Liver (tissue), 9 donors: Measurements from ENCODE around the gene ACOT7. TPM values are rescaled to one million over a fixed set of nuclear protein-coding genes. Genes with fewer than 3 reads are reported as not detected.

Experiments used
- DNase-seq: peaks from one replicate; pipeline ENCODE4 v3.0.0-alpha.2; 2017; ENCODE audit warnings: low spot score
- H3K27ac ChIP-seq, 2 donors: one replicate each; pipeline ENCODE4 v1.7.0; 2013; ENCODE audit warnings: inconsistent platforms in 2 of 2, low read length in 2 of 2, control low read depth in 1 of 2, low read depth in 1 of 2, mild to moderate bottlenecking in 1 of 2
- H3K27me3 ChIP-seq, 4 donors: one replicate each; pipeline versions ENCODE4 v1.6.1 to v1.7.0; 2013; ENCODE audit warnings: low read length in 3 of 4, inconsistent platforms in 1 of 4, mild to moderate bottlenecking in 1 of 4, moderate library complexity in 1 of 4; ENCODE audit not compliant: control insufficient read depth in 4 of 4, insufficient read depth in 4 of 4
- H3K36me3 ChIP-seq, 4 donors: one replicate each; pipeline versions ENCODE4 v1.6.1 to v1.7.0; 2013; ENCODE audit warnings: low read length in 3 of 4, mild to moderate bottlenecking in 3 of 4, low read depth in 1 of 4, moderate library complexity in 1 of 4; ENCODE audit not compliant: control insufficient read depth in 4 of 4, insufficient read depth in 3 of 4
- H3K4me1 ChIP-seq, 4 donors: one replicate each; pipeline versions ENCODE4 v1.6.1 to v1.7.0; 2013; ENCODE audit warnings: low read length in 3 of 4, mild to moderate bottlenecking in 3 of 4, moderate library complexity in 1 of 4; ENCODE audit not compliant: control insufficient read depth in 4 of 4, insufficient read depth in 4 of 4
- H3K4me3 ChIP-seq, 3 donors: one replicate each; pipeline versions ENCODE4 v1.6.1 to v1.7.0; 2013; ENCODE audit warnings: low read length in 3 of 3, control low read depth in 1 of 3, low read depth in 1 of 3, mild to moderate bottlenecking in 1 of 3
- H3K9ac ChIP-seq, 2 donors: one replicate each; pipeline ENCODE4 v1.7.0; 2013; ENCODE audit warnings: low read length in 2 of 2, mild to moderate bottlenecking in 2 of 2, moderate library complexity in 2 of 2, control low read depth in 1 of 2, low read depth in 1 of 2
- H3K9me3 ChIP-seq, 4 donors: one replicate each; pipeline versions ENCODE4 v1.6.1 to v1.7.0; 2013; ENCODE audit warnings: low read length in 3 of 4; ENCODE audit not compliant: control insufficient read depth in 4 of 4
- EGR1 ChIP-seq, 2 donors: IDR thresholded peaks; 2 replicates each; pipeline ENCODE4 v1.6.1; 2016 to 2018; ENCODE audit warnings: antibody characterized with exemption in 2 of 2, low read depth in 2 of 2
- FOXA1 ChIP-seq: IDR thresholded peaks from 2 replicates; pipeline ENCODE4 v1.6.1; 2016; ENCODE audit warnings: antibody characterized with exemption
- FOXA2 ChIP-seq: IDR thresholded peaks from 2 replicates; pipeline ENCODE4 v1.6.1; 2016; ENCODE audit warnings: antibody characterized with exemption
- GABPA ChIP-seq, 2 donors: IDR thresholded peaks in 1 of 2; conservative IDR thresholded peaks in 1 of 2; 2 replicates each; pipeline ENCODE4 v1.6.1; 2016; ENCODE audit warnings: antibody characterized with exemption in 2 of 2, mild to moderate bottlenecking in 1 of 2, moderate library complexity in 1 of 2
- HNF4A ChIP-seq, 2 donors: conservative IDR thresholded peaks; 2 replicates each; pipeline ENCODE4 v1.6.1; 2016; ENCODE audit warnings: antibody characterized with exemption in 2 of 2, mild to moderate bottlenecking in 2 of 2
- HNF4G ChIP-seq: IDR thresholded peaks from 2 replicates; pipeline ENCODE4 v1.6.1; 2016; ENCODE audit warnings: antibody characterized with exemption
- JUND ChIP-seq, 2 donors: IDR thresholded peaks; 2 replicates each; pipeline ENCODE4 v1.6.1; 2016; ENCODE audit warnings: antibody characterized with exemption in 2 of 2
- MAX ChIP-seq: IDR thresholded peaks from 2 replicates; pipeline ENCODE4 v1.6.1; 2016; ENCODE audit warnings: antibody characterized with exemption
- NR2F2 ChIP-seq: IDR thresholded peaks from 2 replicates; pipeline ENCODE4 v1.6.1; 2016; ENCODE audit warnings: antibody characterized with exemption
- RAD21 ChIP-seq, 2 donors: IDR thresholded peaks; 2 replicates each; pipeline ENCODE4 v1.6.1; 2016; ENCODE audit warnings: antibody characterized with exemption in 2 of 2, mild to moderate bottlenecking in 2 of 2
- RXRA ChIP-seq, 2 donors: IDR thresholded peaks; 2 replicates each; pipeline ENCODE4 v1.6.1; 2017 to 2018; ENCODE audit warnings: antibody characterized with exemption in 2 of 2, mild to moderate bottlenecking in 1 of 2
- SP1 ChIP-seq: IDR thresholded peaks from 2 replicates; pipeline ENCODE4 v1.6.1; 2018; ENCODE audit warnings: antibody characterized with exemption, mild to moderate bottlenecking
- TAF1 ChIP-seq: conservative IDR thresholded peaks from 2 replicates; pipeline ENCODE4 v1.6.1; 2016; ENCODE audit warnings: antibody characterized with exemption, mild to moderate bottlenecking
- YY1 ChIP-seq: IDR thresholded peaks from 2 replicates; pipeline ENCODE4 v1.6.1; 2016; ENCODE audit warnings: antibody characterized with exemption, mild to moderate bottlenecking
- ZBTB33 ChIP-seq: IDR thresholded peaks from 2 replicates; pipeline ENCODE4 v1.6.1; 2016; ENCODE audit warnings: antibody characterized with exemption
- WGBS: extraction: QIAGEN DNeasy Blood & Tissue Kit; methylation state at CpG from one replicate; pipeline ENCODE4 v1.1.7; 2013; 5-methylcytosine and 5-hydroxymethylcytosine counted together
- polyA plus RNA-seq, 2 donors: library from polyadenylated mRNA; stranded (reverse) in 1 of 2; unstranded in 1 of 2; fragments of 200-250 nt in 1 of 2; fragments of >200 nt in 1 of 2; fragmentation: Nextera tagmentation in 1 of 2; extraction: Ambion mirVana in 1 of 2; gene quantifications; one replicate each; pipeline versions ENCODE4 v1.2.1 to v1.2.3, GENCODE V29; 2013 to 2015
- total RNA-seq, 2 donors: library from RNA; depleted of rRNA; stranded (reverse); fragments of >200 nt; gene quantifications; one replicate each; pipeline ENCODE4 v1.2.3, GENCODE V29; 2014
- TF ChIP-seq, protein P1 (sequence below): IDR thresholded peaks from 2 replicates; pipeline ENCODE4 v1.6.1; 2016; ENCODE audit warnings: antibody characterized with exemption, mild to moderate bottlenecking
- TF ChIP-seq, protein P2 (sequence below): fragments of 150-350 bp; IDR thresholded peaks from 2 replicates; pipeline ENCODE4 v1.5.1; 2017; ENCODE audit warnings: improper control_type of control experiment, low read depth, low read length; ENCODE audit not compliant: missing input control
- TF ChIP-seq, protein P3 (sequence below): IDR thresholded peaks from 2 replicates; pipeline ENCODE4 v1.6.1; 2016; ENCODE audit warnings: antibody characterized with exemption
- donor health status: healthy.
- donor health status: healthy.
- donor health status: healthy.
- donor health status: healthy.
- donor health status: healthy.

Gene ACOT7
- total and polyA plus RNA-seq, 4 donors = 8.7 to 14.4 (median 10.4) TPM

DNA sequence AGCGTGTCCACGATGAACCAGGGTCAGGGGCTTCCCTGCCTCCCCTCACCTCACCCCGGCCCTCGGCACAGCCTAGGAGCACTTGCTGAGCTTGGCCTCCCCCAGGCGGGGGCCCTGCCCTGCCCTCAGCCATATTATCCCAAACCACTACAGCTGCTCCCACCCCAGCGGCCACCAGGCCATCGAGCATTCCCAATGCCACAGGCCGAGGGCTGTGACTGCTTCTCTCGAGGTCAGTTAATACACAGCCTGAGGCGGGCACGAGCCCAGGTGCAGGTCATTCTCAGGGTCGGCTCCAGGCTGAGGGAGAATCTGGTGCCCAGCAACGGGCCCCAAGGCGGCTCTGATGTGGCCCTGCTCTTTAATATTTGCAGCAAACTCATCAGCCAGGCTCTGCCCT lies 124.3 kb downstream of the ACOT7 start:
- Histone ChIP-seq H3K27me3 (no peaks in the 10 kb centered on the region), H3K27ac (no peak overlapping the region), H3K4me3 (no peak overlapping the region), H3K9ac (no peak overlapping the region), H3K9me3 (no peaks in the 10 kb centered on the region), H3K36me3 (no peaks in the 10 kb centered on the region), H3K4me1 (no peaks in the 10 kb centered on the region)
- DNase-seq = no peak
- TF ChIP-seq, protein P1, sequence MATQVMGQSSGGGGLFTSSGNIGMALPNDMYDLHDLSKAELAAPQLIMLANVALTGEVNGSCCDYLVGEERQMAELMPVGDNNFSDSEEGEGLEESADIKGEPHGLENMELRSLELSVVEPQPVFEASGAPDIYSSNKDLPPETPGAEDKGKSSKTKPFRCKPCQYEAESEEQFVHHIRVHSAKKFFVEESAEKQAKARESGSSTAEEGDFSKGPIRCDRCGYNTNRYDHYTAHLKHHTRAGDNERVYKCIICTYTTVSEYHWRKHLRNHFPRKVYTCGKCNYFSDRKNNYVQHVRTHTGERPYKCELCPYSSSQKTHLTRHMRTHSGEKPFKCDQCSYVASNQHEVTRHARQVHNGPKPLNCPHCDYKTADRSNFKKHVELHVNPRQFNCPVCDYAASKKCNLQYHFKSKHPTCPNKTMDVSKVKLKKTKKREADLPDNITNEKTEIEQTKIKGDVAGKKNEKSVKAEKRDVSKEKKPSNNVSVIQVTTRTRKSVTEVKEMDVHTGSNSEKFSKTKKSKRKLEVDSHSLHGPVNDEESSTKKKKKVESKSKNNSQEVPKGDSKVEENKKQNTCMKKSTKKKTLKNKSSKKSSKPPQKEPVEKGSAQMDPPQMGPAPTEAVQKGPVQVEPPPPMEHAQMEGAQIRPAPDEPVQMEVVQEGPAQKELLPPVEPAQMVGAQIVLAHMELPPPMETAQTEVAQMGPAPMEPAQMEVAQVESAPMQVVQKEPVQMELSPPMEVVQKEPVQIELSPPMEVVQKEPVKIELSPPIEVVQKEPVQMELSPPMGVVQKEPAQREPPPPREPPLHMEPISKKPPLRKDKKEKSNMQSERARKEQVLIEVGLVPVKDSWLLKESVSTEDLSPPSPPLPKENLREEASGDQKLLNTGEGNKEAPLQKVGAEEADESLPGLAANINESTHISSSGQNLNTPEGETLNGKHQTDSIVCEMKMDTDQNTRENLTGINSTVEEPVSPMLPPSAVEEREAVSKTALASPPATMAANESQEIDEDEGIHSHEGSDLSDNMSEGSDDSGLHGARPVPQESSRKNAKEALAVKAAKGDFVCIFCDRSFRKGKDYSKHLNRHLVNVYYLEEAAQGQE = no peak
- TF ChIP-seq, protein P2, sequence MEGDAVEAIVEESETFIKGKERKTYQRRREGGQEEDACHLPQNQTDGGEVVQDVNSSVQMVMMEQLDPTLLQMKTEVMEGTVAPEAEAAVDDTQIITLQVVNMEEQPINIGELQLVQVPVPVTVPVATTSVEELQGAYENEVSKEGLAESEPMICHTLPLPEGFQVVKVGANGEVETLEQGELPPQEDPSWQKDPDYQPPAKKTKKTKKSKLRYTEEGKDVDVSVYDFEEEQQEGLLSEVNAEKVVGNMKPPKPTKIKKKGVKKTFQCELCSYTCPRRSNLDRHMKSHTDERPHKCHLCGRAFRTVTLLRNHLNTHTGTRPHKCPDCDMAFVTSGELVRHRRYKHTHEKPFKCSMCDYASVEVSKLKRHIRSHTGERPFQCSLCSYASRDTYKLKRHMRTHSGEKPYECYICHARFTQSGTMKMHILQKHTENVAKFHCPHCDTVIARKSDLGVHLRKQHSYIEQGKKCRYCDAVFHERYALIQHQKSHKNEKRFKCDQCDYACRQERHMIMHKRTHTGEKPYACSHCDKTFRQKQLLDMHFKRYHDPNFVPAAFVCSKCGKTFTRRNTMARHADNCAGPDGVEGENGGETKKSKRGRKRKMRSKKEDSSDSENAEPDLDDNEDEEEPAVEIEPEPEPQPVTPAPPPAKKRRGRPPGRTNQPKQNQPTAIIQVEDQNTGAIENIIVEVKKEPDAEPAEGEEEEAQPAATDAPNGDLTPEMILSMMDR = no peak
- TF ChIP-seq SP1 = no peak
- no peak for TF ChIP-seq MAX
- no peak for TF ChIP-seq FOXA1
- no peak for TF ChIP-seq HNF4G
- TF ChIP-seq FOXA2 = no peak
- TF ChIP-seq EGR1 (IDR thresholded peaks at IDR 0.05; ENCODE audit: low read depth in 2 of 2) = no peak
- TF ChIP-seq ZBTB33 = no peak
- TF ChIP-seq NR2F2 = no peak
- no peak for TF ChIP-seq JUND (IDR thresholded peaks at IDR 0.05)
- no peak for TF ChIP-seq GABPA (IDR thresholded peaks at IDR 0.05 in 1 of 2, conservative IDR thresholded peaks at IDR 0.05 in 1 of 2)
- no peak for TF ChIP-seq TAF1
- TF ChIP-seq YY1 = no peak
- TF ChIP-seq RAD21 (IDR thresholded peaks at IDR 0.05) = no peak
- no peak for TF ChIP-seq HNF4A (conservative IDR thresholded peaks at IDR 0.05)
- TF ChIP-seq, protein P3, sequence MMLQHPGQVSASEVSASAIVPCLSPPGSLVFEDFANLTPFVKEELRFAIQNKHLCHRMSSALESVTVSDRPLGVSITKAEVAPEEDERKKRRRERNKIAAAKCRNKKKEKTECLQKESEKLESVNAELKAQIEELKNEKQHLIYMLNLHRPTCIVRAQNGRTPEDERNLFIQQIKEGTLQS = no peak
- TF ChIP-seq RXRA (IDR thresholded peaks at IDR 0.05) = no peak
- 90% methylated on average over 14 of the region's 14 CpGs for WGBS

DNA sequence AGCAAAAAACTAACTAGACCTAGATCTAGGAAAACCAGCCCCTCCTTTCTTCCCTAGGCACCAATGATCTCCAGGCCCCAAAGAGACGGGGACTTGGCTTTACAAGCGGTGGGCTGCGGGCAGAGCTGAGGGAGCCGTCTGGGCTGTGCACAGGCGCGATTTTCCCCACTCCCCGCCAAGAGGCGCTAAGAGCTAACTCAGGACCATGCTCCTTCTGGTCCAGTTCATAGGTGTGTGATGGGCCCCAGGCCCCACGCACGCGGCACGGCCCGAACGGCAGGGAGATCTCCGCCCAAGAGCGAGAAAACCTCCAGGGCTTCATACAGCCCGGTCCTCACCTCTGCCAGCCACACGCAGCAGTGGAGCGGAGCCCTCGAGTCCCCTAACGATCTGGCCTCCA lies 125.2 kb downstream of the ACOT7 start:
- Histone ChIP-seq H3K36me3 (no peaks in the 10 kb centered on the region), H3K4me1 (no peaks in the 10 kb centered on the region), H3K9ac (no peak overlapping the region), H3K27me3 (no peaks in the 10 kb centered on the region), H3K27ac (no peak overlapping the region), H3K9me3 (no peaks in the 10 kb centered on the region), H3K4me3 (no peak overlapping the region)
- DNase-seq = no peak
- 93% methylated on average over 21 of the region's 21 CpGs for WGBS
- TF ChIP-seq SP1 (no peak), NR2F2 (no peak), FOXA1 (no peak), YY1 (no peak), HNF4G (no peak), FOXA2 (no peak), MAX (no peak), TAF1 (no peak), HNF4A (conservative IDR thresholded peaks at IDR 0.05) (no peak), EGR1 (IDR thresholded peaks at IDR 0.05; ENCODE audit: low read depth in 2 of 2) (no peak), RXRA (IDR thresholded peaks at IDR 0.05) (no peak), JUND (IDR thresholded peaks at IDR 0.05) (no peak)
- TF ChIP-seq, protein P3 = no peak
- TF ChIP-seq, protein P1 = no peak
